Activated CD4-positive, alpha-beta T cell treated with anti-CD3 and anti-CD28 coated beads for 1 hour (primary cell): ENCODE data around the gene ARHGAP5.

ENCODE experiments used
- DNase-seq: peaks from one replicate; pipeline ENCODE4 v3.0.0-alpha.2; 2020

The ARHGAP5 gene

DNA sequence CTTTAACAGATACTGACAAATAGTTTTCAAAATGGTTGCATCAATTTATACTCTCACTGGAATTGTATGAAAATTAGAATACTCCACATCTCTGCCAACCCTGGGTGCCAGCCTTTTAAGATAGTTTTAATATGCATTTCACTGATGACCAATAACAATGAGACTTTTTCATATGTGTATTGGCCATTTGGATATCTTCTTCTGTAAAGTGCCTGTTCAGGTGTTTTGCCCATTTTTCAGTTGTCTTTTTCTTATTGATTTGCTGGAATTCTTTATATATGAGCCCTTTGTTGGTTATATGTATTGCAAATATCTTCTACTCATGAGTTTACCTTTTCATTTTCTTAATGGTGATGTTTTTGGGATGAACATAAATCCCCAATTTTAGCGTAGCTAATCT lies 108.0 kb downstream of the ARHGAP5 start:
- no peak for DNase-seq

DNA sequence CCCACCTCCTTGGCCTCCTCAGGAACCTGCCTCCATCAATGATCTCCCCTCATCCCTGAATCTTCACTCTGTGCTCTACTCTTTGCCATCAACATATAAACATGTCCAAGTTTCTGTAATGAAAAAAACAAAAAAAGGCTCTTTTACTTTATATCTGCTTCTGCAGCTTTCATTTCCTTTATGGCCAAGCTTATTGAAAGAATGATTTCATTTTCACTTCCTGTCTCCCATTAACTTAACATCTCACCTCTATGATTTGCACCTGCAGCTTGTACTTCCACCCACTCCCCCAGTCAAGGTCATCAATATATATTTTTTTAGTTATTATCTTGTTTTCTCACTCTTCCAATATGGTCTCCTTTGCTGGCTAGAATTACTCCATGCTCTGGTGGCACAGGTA lies 109.1 kb downstream of the ARHGAP5 start:
- no peak for DNase-seq

DNA sequence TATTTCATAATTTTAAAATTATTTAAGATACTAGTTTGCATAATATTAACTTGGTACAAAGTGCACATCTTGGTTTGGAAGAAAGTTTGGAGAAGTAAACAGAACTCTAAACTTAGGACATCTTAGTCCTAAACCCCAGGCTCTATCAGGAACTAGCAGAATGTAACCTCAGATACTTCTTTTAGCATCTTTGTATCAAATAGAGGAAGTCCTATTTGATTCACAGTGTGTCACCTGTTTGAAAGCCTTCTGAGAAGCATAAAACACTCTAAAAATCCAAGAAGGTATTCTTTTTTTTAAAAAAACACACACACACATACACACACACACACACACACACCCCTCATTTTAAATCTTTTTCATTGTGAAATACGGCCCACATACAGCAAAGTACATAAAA lies 112.7 kb downstream of the ARHGAP5 start:
- no peak for DNase-seq

- no peak for DNase-seq
Observed at GRCh38 chr14:32190673-32191072, 113.6 kb downstream of the ARHGAP5 start.

- no peak for DNase-seq
Observed at GRCh38 chr14:32192712-32193373, 115.7 kb downstream of the ARHGAP5 start.

DNA sequence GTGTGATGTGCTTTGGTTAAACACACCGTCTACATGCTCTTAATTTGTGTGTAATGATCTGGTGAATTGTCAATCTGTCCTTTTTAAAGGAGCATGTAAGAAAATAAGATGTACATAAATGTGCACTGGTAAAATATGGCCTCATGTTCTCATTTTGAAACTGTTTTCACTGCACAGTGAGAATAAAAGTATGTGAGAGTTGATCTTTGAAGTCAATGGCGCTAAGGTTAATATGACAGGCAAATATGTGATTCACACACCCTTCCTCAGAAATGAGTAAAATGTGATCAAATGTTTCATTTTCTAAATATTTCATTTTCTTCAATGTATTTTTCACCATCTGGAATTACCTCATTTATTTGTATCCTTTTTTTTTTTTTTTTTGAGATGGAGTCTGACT lies 116.4 kb downstream of the ARHGAP5 start:
- DNase-seq, result no peak

- no peak for DNase-seq
Observed at GRCh38 chr14:32195636-32196035, 118.5 kb downstream of the ARHGAP5 start.

DNA sequence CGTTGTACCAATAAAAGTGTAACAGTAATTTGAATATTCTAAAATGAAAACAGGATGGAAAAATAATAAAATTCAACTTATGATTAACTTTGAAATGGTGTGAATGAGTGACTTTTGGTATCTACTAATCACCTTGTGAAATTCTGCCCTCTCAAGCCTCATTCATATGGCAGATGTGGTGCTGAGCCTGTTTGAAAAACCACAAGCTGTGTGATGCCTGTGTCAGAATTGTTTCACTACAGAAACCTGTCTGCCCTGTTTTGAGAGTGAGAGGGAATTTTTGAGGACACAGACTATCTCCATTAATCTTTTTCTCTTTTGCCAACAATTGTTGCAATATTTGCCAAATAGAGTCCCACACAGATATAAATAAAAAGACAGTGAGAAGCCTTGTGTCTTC lies 120.8 kb downstream of the ARHGAP5 start:
- no peak for DNase-seq

- DNase-seq, result no peak
Observed at GRCh38 chr14:32200368-32201192, 123.5 kb downstream of the ARHGAP5 start.

DNA sequence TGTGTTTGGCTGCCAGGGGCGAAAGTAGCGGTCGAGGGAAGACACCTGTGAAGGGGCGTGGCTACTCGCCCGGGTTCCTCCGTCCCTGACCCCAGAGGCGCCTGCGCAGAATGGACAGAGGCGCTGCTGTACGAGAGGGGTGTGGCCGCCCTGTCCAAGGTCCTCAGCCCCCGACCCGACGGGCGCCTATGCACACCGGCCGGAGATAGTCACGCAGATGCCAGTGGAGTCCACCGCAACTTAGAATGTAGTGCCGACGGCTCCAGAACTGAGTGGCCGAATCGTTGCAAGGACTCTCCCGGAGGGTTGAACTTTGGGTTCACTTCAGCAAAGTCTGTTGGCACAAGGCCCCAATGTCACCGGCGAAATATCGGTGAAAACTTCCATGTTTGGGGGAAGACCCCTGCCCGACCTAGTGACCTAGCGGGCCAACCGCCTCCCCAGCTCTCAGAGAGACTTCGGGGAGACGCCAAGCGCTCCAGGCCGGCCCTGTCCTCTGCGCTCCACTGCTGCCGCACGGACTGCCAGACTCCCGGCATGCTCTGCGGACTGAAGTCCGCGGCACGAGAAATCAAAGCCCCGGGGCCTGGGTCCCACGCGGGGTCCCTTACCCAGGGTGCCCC lies 124.2 kb downstream of the ARHGAP5 start:
- peak; percentile 56 for DNase-seq

DNA sequence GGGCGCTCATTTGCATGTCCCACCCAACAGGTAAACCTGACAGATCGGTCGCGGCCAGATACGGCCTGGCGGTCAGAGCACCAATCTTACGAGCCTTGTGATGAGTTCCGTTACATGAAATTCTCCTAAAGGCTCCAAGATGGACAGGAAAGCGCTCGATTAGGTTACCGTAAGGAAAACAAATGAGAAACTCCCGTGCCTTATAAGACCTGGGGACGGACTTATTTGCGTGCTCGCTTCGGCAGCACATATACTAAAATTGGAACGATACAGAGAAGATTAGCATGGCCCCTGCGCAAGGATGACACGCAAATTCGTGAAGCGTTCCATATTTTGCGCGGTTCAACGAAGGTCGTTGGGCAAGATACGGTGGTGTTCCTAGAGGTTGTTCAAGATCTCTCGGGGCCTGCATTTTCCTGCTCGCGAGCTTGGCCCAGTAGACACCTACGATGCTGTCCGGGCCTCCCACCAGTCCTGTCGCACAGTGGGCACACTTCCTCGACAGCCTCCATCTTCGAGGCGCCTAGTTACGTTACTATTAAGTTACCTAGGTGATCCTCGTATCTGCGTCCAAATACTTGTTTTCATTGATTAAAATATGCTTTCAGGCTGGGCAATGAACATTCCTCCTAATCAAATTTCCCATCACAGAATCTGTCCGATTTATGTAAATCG lies 124.8 kb downstream of the ARHGAP5 start, which contains the start of gene RNU6-7:
Gene RNU6-7, plus strand, starts transcription at position 230 of the 675 bp plus-strand sequence.
- no peak for DNase-seq

DNA sequence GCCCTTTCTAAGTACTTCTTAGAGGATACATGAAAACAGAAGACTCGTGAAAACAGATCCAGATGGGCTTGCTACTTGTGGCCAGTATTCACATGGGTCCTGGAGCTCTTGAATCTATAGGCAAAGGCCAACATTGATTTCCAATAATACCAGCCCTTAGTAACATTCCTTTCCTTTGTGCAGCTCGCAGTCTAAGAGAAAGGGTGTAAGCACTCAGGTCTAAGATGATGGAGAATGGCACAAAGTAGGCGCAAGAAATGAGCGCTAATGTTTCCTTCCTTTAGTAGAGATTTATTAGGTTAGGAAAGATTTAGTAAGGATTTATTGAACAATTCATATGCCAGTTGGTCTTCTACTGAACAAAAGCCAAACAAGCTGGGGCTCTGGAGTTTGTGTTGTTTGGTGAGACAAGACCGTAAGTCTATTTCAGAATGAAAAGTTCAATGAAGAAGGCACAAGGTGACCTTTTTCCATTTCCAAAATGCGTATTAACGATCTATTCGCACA lies 125.4 kb downstream of the ARHGAP5 start:
- DNase-seq, result no peak

GRCh38 chr14:32202998-32203882 lies 126.1 kb downstream of the ARHGAP5 start, which contains the start of gene RNU6-8:
Gene RNU6-8 (minus strand): TSS chr14:32203269.
- DNase-seq, result peak; percentile 86

- no peak for DNase-seq
Observed at GRCh38 chr14:32203928-32204357, 126.8 kb downstream of the ARHGAP5 start.

DNA sequence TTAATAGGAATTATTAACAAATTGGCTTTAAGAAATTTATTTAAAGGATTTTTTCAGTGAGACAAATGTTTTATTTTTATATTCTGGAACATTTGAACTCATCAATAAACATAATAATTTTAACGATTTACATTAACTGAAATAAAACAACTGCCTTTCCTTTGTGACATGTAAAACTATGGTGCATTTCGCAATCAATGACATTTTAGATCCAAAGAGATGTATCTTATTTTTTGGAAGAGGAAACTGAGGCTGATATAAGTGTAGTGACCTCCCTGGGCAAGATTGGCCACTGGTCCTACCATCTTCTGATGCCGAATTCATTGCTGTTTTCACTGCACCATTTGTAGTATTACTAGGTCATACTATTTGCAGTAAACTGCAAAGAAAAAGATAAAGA lies 128.4 kb downstream of the ARHGAP5 start:
- DNase-seq, result no peak

GRCh38 chr14:32205984-32206383 lies 128.9 kb downstream of the ARHGAP5 start:
- no peak for DNase-seq

DNA sequence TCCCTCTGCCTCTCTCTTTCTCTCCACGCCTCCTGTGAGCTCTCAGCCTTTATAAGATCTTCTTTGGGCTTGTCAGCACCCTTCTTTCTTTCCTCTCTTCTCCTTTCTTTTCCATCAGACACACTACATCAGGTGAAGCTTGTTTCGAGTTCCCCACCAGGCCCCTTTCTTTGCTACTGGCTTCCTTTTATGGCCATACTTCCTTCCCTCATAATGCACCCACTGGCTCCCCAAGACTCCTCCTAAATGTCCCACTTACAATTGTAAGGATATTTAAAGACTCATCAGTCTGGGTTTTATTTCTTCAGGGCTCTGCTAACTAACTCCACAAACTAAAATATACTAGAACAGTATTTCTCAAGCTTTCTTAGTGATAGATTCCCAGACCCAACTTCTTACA lies 129.4 kb downstream of the ARHGAP5 start:
- no peak for DNase-seq

- no peak for DNase-seq
Observed at GRCh38 chr14:32208490-32208889, 131.4 kb downstream of the ARHGAP5 start.
